8988T (cell line): ENCODE measurements around the gene ZDHHC24.
A peak's percentile ranks its signal among the peaks of the same experiment; 100 is the strongest.
"Not testable (repeated sequence)": the region's sequence is repeated elsewhere in the genome, so short reads cannot be mapped to it uniquely, and the experiment has no call there.

Experiments used
- DNase-seq: peaks from one replicate; pipeline ENCODE4 v3.0.0; 2011

The ZDHHC24 gene

GRCh38 chr11:66545701-66546367 lies at the start of gene ZDHHC24:
ZDHHC24 (minus strand) TSS chr11:66546048; CDS start chr11:66546003, 45 bp downstream.
- peak; percentile 100 for DNase-seq

GRCh38 chr11:66595245-66595904 lies 49.5 kb upstream of the ZDHHC24 start:
- DNase-seq: no peak

GRCh38 chr11:66593650-66594049 lies 47.8 kb upstream of the ZDHHC24 start:
- DNase-seq: no peak

- DNase-seq: no peak
Measured at GRCh38 chr11:66593303-66593635, 47.4 kb upstream of the ZDHHC24 start.

GRCh38 chr11:66592457-66593302 lies 46.8 kb upstream of the ZDHHC24 start, which contains the start of the genes CCDC87 and CCS:
CCDC87 (minus strand) TSS chr11:66593063; CDS start chr11:66593015, 48 bp downstream.
CCS (plus strand) TSS chr11:66593185; CDS start chr11:66593262, 77 bp downstream.
- DNase-seq: peak; percentile 100

- no peak for DNase-seq
Measured at GRCh38 chr11:66591175-66591574, 45.3 kb upstream of the ZDHHC24 start.

GRCh38 chr11:66589996-66590675 lies 44.3 kb upstream of the ZDHHC24 start:
- DNase-seq: no peak

DNA sequence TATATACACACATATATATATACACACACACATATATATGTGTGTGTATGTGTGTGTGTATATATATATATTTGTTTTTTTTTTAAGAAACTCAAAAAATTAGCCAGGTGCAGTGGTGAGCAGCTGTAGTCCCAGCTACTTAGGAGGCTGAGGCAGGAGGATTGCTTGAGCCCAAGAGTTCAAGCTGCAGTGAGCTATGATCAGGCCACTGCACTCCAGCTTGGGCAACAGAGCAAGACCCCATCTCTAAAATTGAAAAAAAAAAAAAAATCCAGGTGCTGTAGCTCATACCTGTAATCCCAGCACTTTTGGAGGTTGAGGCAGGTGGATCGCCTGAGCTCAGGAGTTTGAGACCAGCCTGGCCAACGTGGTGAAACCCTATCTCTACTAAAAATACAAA lies 43.5 kb upstream of the ZDHHC24 start:
- not testable (repeated sequence) for DNase-seq

GRCh38 chr11:66586136-66586535 lies 40.3 kb upstream of the ZDHHC24 start:
- no peak for DNase-seq

GRCh38 chr11:66585447-66585846 lies 39.6 kb upstream of the ZDHHC24 start:
- not testable (repeated sequence) for DNase-seq

- not testable (repeated sequence) for DNase-seq
Measured at GRCh38 chr11:66582565-66583147, 36.8 kb upstream of the ZDHHC24 start.

- no peak for DNase-seq
Measured at GRCh38 chr11:66581261-66581660, 35.4 kb upstream of the ZDHHC24 start.

GRCh38 chr11:66580803-66581202 lies 35.0 kb upstream of the ZDHHC24 start:
- no peak for DNase-seq

GRCh38 chr11:66579017-66579606 lies 33.3 kb upstream of the ZDHHC24 start:
- peak; percentile 96 for DNase-seq

- DNase-seq: no peak
Measured at GRCh38 chr11:66570850-66571180, 25.0 kb upstream of the ZDHHC24 start.

DNA sequence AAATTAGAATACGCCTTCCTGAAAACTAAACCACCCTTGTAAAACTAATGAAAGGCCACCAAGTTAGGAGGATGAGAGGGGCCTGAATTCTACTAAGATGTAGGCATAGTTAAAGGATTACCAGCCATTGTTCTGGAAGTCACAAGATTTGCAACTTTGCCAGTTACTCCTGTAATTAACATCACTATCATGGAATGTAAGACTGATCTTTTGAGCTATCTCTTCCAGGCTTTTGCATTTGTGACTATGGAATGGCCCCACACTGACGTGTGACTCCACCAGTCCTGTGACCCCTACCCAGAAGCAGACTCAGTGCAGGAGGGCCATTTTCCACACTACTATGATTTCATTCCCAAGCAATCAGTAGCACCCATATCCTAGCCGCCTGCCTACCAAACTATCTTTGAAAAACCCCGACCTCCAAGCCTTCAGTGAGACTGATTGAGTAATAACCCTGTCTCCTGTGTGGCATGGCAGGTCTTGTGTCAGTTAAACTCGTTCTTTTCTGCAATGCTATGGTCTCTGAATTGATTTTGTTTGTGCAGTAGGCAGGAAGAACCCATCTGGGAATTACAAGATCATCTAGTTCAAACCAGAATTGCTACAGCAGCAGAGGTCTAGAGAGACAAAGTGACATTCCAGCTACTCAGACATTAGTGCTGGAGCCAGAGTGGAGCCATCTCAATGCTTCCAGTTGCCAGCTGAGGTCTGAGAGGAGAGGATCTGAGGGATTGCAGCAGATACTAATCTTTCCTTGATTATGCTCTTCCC lies 24.4 kb upstream of the ZDHHC24 start:
- no peak for DNase-seq

DNA sequence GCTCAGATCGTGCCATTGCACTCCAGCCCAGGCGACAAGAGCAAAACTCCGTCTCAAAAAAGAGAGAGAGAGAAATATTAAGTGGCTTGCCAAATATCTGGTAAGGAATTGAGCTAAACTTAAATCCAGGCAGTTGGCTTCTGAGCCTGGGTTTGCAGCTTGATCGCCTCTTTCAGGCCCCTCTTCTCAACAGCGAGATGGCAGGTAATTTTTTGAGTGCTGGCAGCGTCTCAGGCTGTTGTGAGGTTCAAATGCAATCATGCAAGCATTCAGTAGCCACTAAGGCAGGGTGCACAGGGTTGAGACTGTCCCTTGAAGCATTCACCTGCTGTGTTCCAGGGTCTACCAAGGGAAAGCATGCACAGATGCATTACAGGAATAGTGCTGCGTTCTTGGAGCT lies 23.2 kb upstream of the ZDHHC24 start:
- no peak for DNase-seq

- peak; percentile 99 for DNase-seq
Measured at GRCh38 chr11:66568124-66568916, 22.5 kb upstream of the ZDHHC24 start, which contains the start of gene CTSF. CTSF (minus strand) TSS chr11:66568606; CDS start chr11:66568486, 120 bp downstream.

GRCh38 chr11:66567787-66568123 lies 21.9 kb upstream of the ZDHHC24 start:
- no peak for DNase-seq

DNA sequence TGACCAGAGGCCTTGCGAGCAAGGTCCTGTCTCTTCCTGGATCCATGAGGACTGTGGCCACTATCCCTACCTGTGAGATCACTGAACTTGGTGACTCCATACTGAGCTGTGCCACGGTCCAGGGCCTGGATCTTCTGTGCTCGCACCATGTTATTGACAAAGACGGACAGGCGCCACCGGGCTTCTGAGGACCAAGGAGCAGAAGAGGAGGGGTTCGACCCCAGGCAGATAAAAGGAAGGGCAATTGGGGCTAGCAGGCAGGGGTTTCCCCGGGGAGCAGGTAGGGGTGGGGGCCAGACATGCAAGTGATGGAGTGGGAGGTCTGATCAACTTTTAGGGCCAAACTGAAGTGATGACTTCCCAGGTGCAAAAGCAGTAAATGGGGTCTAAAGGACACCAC lies 20.4 kb upstream of the ZDHHC24 start:
- DNase-seq: no peak

DNA sequence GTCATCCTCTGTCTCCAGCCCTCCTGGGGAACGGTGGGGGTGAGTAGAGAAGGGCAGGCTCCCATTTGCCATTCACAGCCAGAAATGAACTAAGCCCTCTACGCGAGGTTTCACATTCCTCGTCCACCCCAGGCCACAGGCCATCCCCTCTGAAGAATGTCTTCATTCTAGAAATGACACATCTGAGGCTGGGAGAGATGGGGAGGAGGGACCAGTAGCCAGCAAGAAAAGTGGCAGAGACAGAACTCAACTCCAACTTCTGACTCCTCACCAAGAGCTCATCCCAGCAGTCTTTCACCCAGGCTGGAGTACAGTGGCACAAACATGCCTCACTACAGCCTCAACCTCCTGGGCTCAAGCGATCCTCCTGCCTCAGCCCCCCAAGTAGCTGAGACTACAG lies 19.1 kb upstream of the ZDHHC24 start:
- no peak for DNase-seq
